Trophoblast cell (in vitro differentiated cells and primary cell): ENCODE results near the gene MED8.
A peak's percentile ranks its signal among the peaks of the same experiment; 100 is the strongest.

Experiments used
- DNase-seq, 2 donors: peaks; one replicate each; pipeline ENCODE4 v3.0.0-alpha.2; 2016
- H2AFZ ChIP-seq: 2 replicates; pipeline ENCODE4 v1.6.1; 2013; ENCODE audit warnings: low read length, moderate library complexity, mild to moderate bottlenecking; ENCODE audit not compliant: insufficient read depth, poor library complexity
- H2AK5ac ChIP-seq: 2 replicates; pipeline ENCODE4 v1.6.1; 2013; ENCODE audit warnings: mild to moderate bottlenecking, low read length
- H2BK120ac ChIP-seq: 2 replicates; pipeline ENCODE4 v1.6.1; 2013; ENCODE audit warnings: low read length, mild to moderate bottlenecking, moderate library complexity; ENCODE audit not compliant: insufficient read depth, poor library complexity
- H2BK12ac ChIP-seq: 2 replicates; pipeline ENCODE4 v1.6.1; 2013; ENCODE audit warnings: mild to moderate bottlenecking, low read length, moderate library complexity
- H2BK5ac ChIP-seq: 2 replicates; pipeline ENCODE4 v1.6.1; 2013; ENCODE audit warnings: low read length, low read depth, moderate library complexity, mild to moderate bottlenecking; ENCODE audit not compliant: poor library complexity
- H3K14ac ChIP-seq: 2 replicates; pipeline ENCODE4 v1.6.1; 2013; ENCODE audit warnings: mild to moderate bottlenecking, low read length
- H3K18ac ChIP-seq: 2 replicates; pipeline ENCODE4 v1.6.1; 2013; ENCODE audit warnings: mild to moderate bottlenecking, low read length
- H3K23ac ChIP-seq: 2 replicates; pipeline ENCODE4 v1.6.1; 2013; ENCODE audit warnings: low read length
- H3K27ac ChIP-seq: 2 replicates; pipeline ENCODE4 v1.5.1; 2013; ENCODE audit warnings: low read depth, mild to moderate bottlenecking, inconsistent platforms, low read length, moderate library complexity
- H3K27me3 ChIP-seq: 2 replicates; pipeline ENCODE4 v1.6.1; 2013; ENCODE audit warnings: inconsistent platforms, mild to moderate bottlenecking, low read length, moderate library complexity; ENCODE audit not compliant: insufficient read depth
- H3K36me3 ChIP-seq, 2 experiments: 1 replicate in 1 of 2; 2 replicates in 1 of 2; pipeline ENCODE4 v1.6.1; 2013; ENCODE audit warnings: low read length in 2 of 2, mild to moderate bottlenecking in 2 of 2, moderate library complexity in 1 of 2; ENCODE audit not compliant: insufficient read depth in 2 of 2, control insufficient read depth in 1 of 2
- H3K4ac ChIP-seq: 2 replicates; pipeline ENCODE4 v1.6.1; 2013; ENCODE audit warnings: low read depth, mild to moderate bottlenecking, low read length, moderate library complexity
- H3K4me1 ChIP-seq, 2 experiments: 1 replicate in 1 of 2; 2 replicates in 1 of 2; pipeline ENCODE4 v1.6.1; 2013; ENCODE audit warnings: low read length in 2 of 2, mild to moderate bottlenecking in 2 of 2, moderate library complexity in 1 of 2; ENCODE audit not compliant: insufficient read depth in 2 of 2, control insufficient read depth in 1 of 2
- H3K4me2 ChIP-seq: 2 replicates; pipeline ENCODE4 v1.6.1; 2013; ENCODE audit warnings: inconsistent platforms, mild to moderate bottlenecking, low read length, moderate library complexity
- H3K4me3 ChIP-seq: 2 replicates; pipeline ENCODE4 v1.5.1; 2013; ENCODE audit warnings: mild to moderate bottlenecking, low read depth, low read length, inconsistent platforms
- H3K79me1 ChIP-seq: one replicate; pipeline ENCODE4 v1.6.1; 2013; ENCODE audit warnings: low read length
- H3K79me2 ChIP-seq: 2 replicates; pipeline ENCODE4 v1.6.1; 2013; ENCODE audit warnings: low read length, mild to moderate bottlenecking; ENCODE audit not compliant: control insufficient read depth, insufficient read depth, poor library complexity
- H3K9ac ChIP-seq: 2 replicates; pipeline ENCODE4 v1.6.1; 2013; ENCODE audit warnings: mild to moderate bottlenecking, low read length
- H3K9me3 ChIP-seq: 2 replicates; pipeline ENCODE4 v1.6.1; 2013; ENCODE audit warnings: low read depth, mild to moderate bottlenecking, control low read depth, inconsistent platforms, low read length; ENCODE audit not compliant: insufficient read depth
- H4K12ac ChIP-seq: 2 replicates; pipeline ENCODE4 v1.6.1; 2013; ENCODE audit warnings: low read depth, mild to moderate bottlenecking, low read length, moderate library complexity
- H4K8ac ChIP-seq: 2 replicates; pipeline ENCODE4 v1.6.1; 2013; ENCODE audit warnings: low read depth, mild to moderate bottlenecking, low read length, moderate library complexity
- H4K91ac ChIP-seq: one replicate; pipeline ENCODE4 v1.6.1; 2013; ENCODE audit warnings: low read depth, mild to moderate bottlenecking, low read length, moderate library complexity
- WGBS: extraction: QIAGEN DNeasy Blood & Tissue Kit; methylation state at CpG from one replicate; pipeline ENCODE4 v1.1.7; 2013; ENCODE audit warnings: missing lambda C conversion rate; ENCODE audit not compliant: insufficient read length, insufficient coverage; ENCODE audit errors: extremely low coverage; 5-methylcytosine and 5-hydroxymethylcytosine counted together

MED8 gene

DNA sequence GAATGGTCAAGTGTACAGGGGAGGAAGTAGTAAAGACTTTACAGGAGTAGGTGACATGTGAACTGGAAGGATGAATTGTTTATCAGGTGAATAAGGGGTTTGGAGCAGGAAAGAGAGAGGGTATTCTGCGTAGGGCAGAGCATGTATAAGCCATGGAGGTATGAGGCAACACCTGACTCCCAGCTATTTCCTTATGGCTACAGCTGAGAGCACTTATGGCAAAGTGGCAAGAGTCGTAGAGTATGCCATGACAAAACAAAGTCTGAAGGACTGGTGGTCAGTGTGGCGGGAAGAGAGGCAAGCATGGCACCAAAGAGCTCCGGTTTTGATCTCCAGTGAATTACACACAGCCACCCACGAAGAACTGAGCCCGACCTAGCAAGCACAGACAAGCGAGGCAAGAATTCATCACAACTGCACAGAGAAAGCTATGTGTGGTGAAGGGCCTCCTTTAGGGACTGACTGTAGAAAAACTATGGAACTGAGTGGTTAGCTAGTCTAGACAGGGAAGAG lies 12.8 kb downstream of the MED8 start:
- Histone ChIP-seq H2BK120ac (no peak overlapping the region), H3K79me1 (no peaks in the 10 kb centered on the region)
- WGBS = no CpG with 5 or more reads among the region's 7 CpGs

GRCh38 chr1:43373066-43373940 lies 16.3 kb downstream of the MED8 start:
- Histone ChIP-seq H3K14ac (no peak overlapping the region), H3K23ac (no peak overlapping the region), H3K18ac (no peak overlapping the region), H2BK120ac (no peak overlapping the region), H3K4me1 (peaks cover 7 to 14% of the 10 kb centered on the region in 2 experiments), H3K79me1 (peaks cover 5% of the 10 kb centered on the region), H3K79me2 (peaks cover under 1% of the 10 kb centered on the region), H3K4me3 (no peak overlapping the region), H3K27me3 (no peaks in the 10 kb centered on the region), H3K36me3 (no peaks in the 10 kb centered on the region), H2BK5ac (no peak overlapping the region), H3K4ac (no peak overlapping the region), H4K8ac (no peak overlapping the region), H4K91ac (no peak overlapping the region), H2BK12ac (no peak overlapping the region), H2AK5ac (no peak overlapping the region), H3K27ac (no peak overlapping the region), H4K12ac (no peak overlapping the region), H2AFZ (no peak overlapping the region), H3K9ac (peak overlapping the region; percentile 23), H3K4me2 (no peak overlapping the region), H3K9me3 (no peaks in the 10 kb centered on the region)
- DNase-seq = peak; percentile 75 to 86
- WGBS = no CpG with 5 or more reads among the region's 4 CpGs

More for the DNA sequence above, 12.8 kb downstream of the MED8 start:
- Histone ChIP-seq H3K79me2 (no peaks in the 10 kb centered on the region), H3K4me3 (no peak overlapping the region), H3K14ac (no peak overlapping the region), H4K91ac (no peak overlapping the region), H3K4me2 (no peak overlapping the region), H3K4me1 (peaks cover 3 to 9% of the 10 kb centered on the region in 2 experiments), H2BK5ac (no peak overlapping the region), H3K27ac (no peak overlapping the region), H2BK12ac (no peak overlapping the region), H4K8ac (no peak overlapping the region), H2AFZ (no peak overlapping the region), H3K27me3 (no peaks in the 10 kb centered on the region), H3K9me3 (no peaks in the 10 kb centered on the region), H3K36me3 (peaks cover 0 to 3% of the 10 kb centered on the region in 2 experiments), H2AK5ac (no peak overlapping the region), H4K12ac (no peak overlapping the region), H3K9ac (no peak overlapping the region), H3K4ac (no peak overlapping the region), H3K23ac (no peak overlapping the region), H3K18ac (no peak overlapping the region)
- no peak for DNase-seq

DNA sequence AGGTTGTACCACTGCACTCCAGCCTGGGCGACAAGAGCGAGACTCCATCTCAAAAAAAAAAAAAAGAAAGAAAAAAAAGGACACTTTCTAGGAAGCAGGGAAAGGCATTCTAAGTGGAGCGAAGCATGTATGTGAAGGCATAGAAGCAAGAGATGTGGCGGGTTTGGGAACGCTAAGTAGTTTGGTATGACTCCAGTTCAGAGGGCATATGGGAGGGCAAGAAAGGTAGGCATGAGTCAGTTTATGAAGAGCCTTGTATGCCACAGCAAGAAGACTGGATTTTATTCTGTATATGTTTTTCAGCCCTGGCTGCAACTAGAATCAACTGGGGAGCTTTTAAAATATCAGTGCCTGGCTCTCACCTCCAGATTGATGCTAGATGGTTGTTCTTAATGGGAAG lies 17.4 kb downstream of the MED8 start:
- Histone ChIP-seq H3K4me2 (no peak overlapping the region), H3K9me3 (no peaks in the 10 kb centered on the region), H3K27ac (no peak overlapping the region), H3K79me2 (peaks cover 8% of the 10 kb centered on the region), H4K91ac (no peak overlapping the region), H2AK5ac (no peak overlapping the region), H4K8ac (no peak overlapping the region), H3K18ac (no peak overlapping the region), H2AFZ (no peak overlapping the region), H2BK5ac (no peak overlapping the region), H3K4ac (no peak overlapping the region), H3K9ac (no peak overlapping the region), H3K23ac (no peak overlapping the region), H4K12ac (no peak overlapping the region), H3K4me1 (peaks cover 7 to 14% of the 10 kb centered on the region in 2 experiments), H2BK12ac (no peak overlapping the region), H3K36me3 (no peaks in the 10 kb centered on the region), H3K4me3 (no peak overlapping the region), H3K14ac (no peak overlapping the region), H3K79me1 (peaks cover 13% of the 10 kb centered on the region), H2BK120ac (no peak overlapping the region), H3K27me3 (no peaks in the 10 kb centered on the region)
- DNase-seq = no peak
- no CpG with 5 or more reads among the region's 5 CpGs for WGBS

DNA sequence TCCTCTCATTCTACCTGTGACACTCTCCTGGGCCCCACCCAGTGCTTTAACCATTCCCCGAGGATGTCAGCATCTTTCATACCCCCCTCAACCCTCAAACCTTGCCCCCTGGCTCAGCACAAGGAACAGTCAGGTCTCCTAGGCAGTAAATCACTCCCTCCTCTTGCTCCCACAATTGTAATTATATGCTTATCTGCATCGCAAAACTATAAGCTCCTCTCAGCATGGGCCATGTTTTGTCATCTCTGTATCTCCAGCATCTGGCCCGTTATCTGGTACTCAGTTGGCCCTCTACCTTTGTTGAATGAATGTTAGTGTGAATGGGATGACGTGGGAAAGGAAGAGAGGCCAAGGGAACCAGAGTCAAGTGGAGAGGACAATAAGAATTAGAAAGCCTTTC lies 19.0 kb downstream of the MED8 start:
- no peak overlapping the region for H2BK5ac ChIP-seq
- no peak overlapping the region for H2BK120ac ChIP-seq

More for the DNA sequence above, 19.0 kb downstream of the MED8 start:
- Histone ChIP-seq H3K9me3 (no peaks in the 10 kb centered on the region), H3K14ac (no peak overlapping the region), H4K91ac (no peak overlapping the region), H3K18ac (no peak overlapping the region), H2AFZ (no peak overlapping the region), H2AK5ac (no peak overlapping the region), H2BK12ac (no peak overlapping the region), H3K27ac (no peak overlapping the region), H4K12ac (no peak overlapping the region), H3K79me2 (peaks cover 14% of the 10 kb centered on the region), H3K79me1 (peaks cover 20% of the 10 kb centered on the region), H3K4me2 (no peak overlapping the region), H3K4me3 (no peak overlapping the region), H3K4me1 (peaks cover 21 to 29% of the 10 kb centered on the region in 2 experiments), H3K27me3 (no peaks in the 10 kb centered on the region), H3K9ac (no peak overlapping the region), H3K36me3 (peaks cover 0 to under 1% of the 10 kb centered on the region in 2 experiments), H3K4ac (no peak overlapping the region), H4K8ac (no peak overlapping the region), H3K23ac (no peak overlapping the region)
- no peak for DNase-seq
- no CpG with 5 or more reads among the region's 4 CpGs for WGBS
